ENCODE data around the gene HTR4. TPM values are rescaled to one million over a fixed set of nuclear protein-coding genes. Genes with fewer than 3 reads are reported as not detected.

The HTR4 gene
- total RNA-seq, 2 experiments from 2014 or later: not detected

DNA sequence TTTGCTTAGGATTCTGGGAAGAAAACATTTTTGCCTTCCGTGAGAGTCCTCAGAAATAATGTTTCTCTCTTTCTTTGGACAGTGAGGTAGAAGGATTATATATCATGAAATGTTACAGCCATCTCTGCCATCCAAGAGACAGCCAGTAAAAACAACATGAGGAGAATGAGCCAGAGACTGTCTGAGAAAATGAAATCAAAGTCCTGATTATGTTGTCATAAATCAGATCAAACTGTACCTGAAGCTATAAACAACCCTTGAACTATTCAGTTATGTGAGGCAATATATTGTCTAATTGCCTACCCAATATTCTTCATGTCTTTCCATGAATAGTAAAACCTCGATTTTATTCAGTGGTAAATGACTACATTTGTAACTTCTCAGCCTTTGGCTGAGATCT is 9.2 kb upstream of the HTR4 start:
- Mint-ChIP-seq H3K36me3 (ENCODE audit: low read depth) (no peaks in the 10 kb centered on the region), H3K4me3 (no peak overlapping the region), H3K27me3 (peaks cover 10% of the 10 kb centered on the region), H3K9me3 (no peaks in the 10 kb centered on the region), H3K4me1 (ENCODE audit: low read depth) (no peaks in the 10 kb centered on the region), H3K27ac (no peak overlapping the region)
- DNase-seq: no peak
- intact Hi-C loops (cut with micrococcal nuclease): no loop called here
- POLR2A ChIA-PET: no interaction called here
- ATAC-seq: no peak
- TF ChIP-seq, protein P1, sequence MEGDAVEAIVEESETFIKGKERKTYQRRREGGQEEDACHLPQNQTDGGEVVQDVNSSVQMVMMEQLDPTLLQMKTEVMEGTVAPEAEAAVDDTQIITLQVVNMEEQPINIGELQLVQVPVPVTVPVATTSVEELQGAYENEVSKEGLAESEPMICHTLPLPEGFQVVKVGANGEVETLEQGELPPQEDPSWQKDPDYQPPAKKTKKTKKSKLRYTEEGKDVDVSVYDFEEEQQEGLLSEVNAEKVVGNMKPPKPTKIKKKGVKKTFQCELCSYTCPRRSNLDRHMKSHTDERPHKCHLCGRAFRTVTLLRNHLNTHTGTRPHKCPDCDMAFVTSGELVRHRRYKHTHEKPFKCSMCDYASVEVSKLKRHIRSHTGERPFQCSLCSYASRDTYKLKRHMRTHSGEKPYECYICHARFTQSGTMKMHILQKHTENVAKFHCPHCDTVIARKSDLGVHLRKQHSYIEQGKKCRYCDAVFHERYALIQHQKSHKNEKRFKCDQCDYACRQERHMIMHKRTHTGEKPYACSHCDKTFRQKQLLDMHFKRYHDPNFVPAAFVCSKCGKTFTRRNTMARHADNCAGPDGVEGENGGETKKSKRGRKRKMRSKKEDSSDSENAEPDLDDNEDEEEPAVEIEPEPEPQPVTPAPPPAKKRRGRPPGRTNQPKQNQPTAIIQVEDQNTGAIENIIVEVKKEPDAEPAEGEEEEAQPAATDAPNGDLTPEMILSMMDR (IDR thresholded peaks at IDR 0.05): no peak
- CTCF ChIA-PET: interaction anchor here (1.1 kb wide), 1 partner anchor 67 kb away, joined by 3 read pairs; no protein-coding TSS in a partner anchor

DNA sequence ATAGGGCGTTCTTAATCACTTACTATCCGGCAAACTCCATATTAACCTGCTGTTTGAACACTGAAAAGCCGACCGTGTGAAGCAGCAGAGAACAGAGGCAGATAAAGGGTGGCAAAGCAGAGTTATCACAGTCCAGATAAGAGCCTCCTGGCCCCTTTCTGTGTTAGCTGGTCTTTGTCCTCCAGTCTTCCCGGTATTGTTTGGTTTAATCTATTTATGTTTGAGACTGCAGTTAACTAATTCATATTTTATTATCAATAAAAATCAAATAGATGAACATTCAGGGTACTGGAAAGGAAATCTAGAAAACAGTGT is 6.0 kb upstream of the HTR4 start:
- ChIA-PET POLR2A (no interaction called here), CTCF (no interaction called here)
- ATAC-seq (no peak), DNase-seq (no peak)
- Mint-ChIP-seq H3K27me3 (peaks cover 28% of the 10 kb centered on the region), H3K9me3 (no peaks in the 10 kb centered on the region), H3K36me3 (ENCODE audit: low read depth) (no peaks in the 10 kb centered on the region), H3K27ac (no peak overlapping the region), H3K4me3 (no peak overlapping the region), H3K4me1 (ENCODE audit: low read depth) (no peaks in the 10 kb centered on the region)
- TF ChIP-seq, protein P1 (IDR thresholded peaks at IDR 0.05): no peak
- intact Hi-C loops (cut with micrococcal nuclease): no loop called here

DNA sequence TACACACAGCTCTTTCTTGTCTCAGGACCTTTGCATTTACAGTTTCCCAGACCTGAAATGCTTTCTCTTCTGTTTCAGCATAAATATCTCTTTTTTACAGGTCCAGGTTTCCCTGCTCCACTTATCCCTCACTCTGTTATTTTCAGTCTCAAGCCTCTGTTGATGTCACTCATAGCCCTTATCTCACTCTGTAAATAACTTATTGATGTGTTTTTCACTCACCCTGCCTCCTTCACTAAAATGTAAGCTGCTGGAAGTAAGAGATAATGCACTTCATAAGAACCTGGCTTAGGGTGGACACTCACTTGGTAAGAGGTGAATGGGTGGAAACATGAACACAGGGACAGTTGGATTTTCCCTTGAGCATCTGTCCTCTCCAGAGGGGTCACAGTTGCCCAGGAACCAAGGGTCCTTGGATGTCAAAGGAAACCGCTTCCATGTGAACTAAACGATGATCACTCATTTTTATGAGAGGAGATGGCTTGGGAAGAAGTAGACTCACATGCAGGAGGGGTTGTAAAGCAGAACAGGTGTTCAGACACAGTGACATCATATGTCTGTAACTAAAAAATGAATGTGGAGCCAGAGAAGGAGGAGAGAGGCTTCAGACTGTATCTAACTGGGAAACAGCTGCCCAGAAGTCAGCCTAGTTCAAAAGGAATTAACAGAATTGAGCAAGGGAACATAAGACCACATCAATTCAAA is 5.5 kb upstream of the HTR4 start:
- intact Hi-C loops (cut with micrococcal nuclease): no loop called here
- no peak for ATAC-seq
- no peaks in the 10 kb centered on the region for H3K4me1 Mint-ChIP-seq (ENCODE audit: low read depth)
- CTCF ChIA-PET: no interaction called here
- H3K27ac Mint-ChIP-seq: no peak overlapping the region
- no peaks in the 10 kb centered on the region for H3K36me3 Mint-ChIP-seq (ENCODE audit: low read depth)
- POLR2A ChIA-PET: no interaction called here
- H3K27me3 Mint-ChIP-seq: peaks cover 32% of the 10 kb centered on the region
- no peak for DNase-seq
- TF ChIP-seq, protein P1 (IDR thresholded peaks at IDR 0.05): no peak
- H3K4me3 Mint-ChIP-seq: no peak overlapping the region
- H3K9me3 Mint-ChIP-seq: no peaks in the 10 kb centered on the region

DNA sequence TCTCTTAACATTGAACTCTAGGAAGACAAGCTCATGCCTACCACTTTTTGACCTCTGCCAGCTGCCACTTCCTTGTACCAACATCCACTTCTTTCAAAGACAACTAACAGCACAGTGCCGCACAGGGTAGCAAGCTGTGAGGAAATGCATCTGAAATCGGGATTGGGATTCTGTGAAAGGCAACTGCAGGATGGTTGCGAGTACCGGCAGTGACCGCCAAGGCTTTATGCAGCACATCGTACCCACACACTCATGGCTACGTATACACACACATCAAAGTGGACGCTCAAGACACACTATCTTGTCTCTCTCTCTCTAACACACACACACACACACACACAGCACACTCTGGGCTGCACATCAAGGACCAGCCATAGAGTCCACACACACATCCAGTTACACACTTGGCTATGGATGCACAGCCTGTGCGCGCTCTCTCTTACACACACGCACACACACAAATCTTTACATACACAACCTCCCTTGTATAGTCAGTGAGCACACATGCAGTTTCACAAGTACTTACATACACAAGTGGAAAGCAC is 964 bp downstream of the HTR4 start:
- Mint-ChIP-seq H3K27me3 (peaks cover 50% of the 10 kb centered on the region), H3K9me3 (no peaks in the 10 kb centered on the region), H3K4me1 (ENCODE audit: low read depth) (no peaks in the 10 kb centered on the region), H3K36me3 (ENCODE audit: low read depth) (no peaks in the 10 kb centered on the region), H3K27ac (no peak overlapping the region), H3K4me3 (no peak overlapping the region)
- ChIA-PET CTCF (no interaction called here), POLR2A (no interaction called here)
- ATAC-seq (no peak), DNase-seq (no peak)
- intact Hi-C loops (cut with micrococcal nuclease): no loop called here
- TF ChIP-seq, protein P1 (IDR thresholded peaks at IDR 0.05): no peak

DNA sequence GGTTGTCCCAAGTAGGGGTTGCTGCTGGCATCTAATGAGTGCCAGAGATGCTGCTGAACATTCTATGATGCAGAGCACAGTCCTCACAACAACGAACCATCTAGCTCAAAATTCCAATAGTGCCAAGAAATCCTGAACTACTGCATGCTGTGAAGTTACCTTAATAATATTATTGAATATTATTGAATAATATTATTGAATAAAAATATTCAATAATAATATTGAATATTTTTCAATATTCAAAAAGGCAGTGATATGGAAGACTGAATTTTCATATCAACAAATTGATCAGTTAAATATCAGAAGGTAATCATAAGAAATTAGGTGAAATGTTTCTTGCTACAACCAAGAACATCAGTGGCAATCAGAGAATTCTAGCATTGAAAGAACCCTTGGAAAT is 2.8 kb downstream of the HTR4 start:
- ChIA-PET CTCF (interaction anchor here (1.2 kb wide), 1 partner anchor 79 kb away, joined by 5 read pairs; no protein-coding TSS in a partner anchor), POLR2A (no interaction called here)
- H3K27ac Mint-ChIP-seq: no peak overlapping the region
- H3K4me1 Mint-ChIP-seq (ENCODE audit: low read depth): no peaks in the 10 kb centered on the region
- no peak for ATAC-seq
- no peaks in the 10 kb centered on the region for H3K36me3 Mint-ChIP-seq (ENCODE audit: low read depth)
- H3K9me3 Mint-ChIP-seq: no peaks in the 10 kb centered on the region
- intact Hi-C loops (cut with micrococcal nuclease): no loop called here
- H3K4me3 Mint-ChIP-seq: no peak overlapping the region
- no peak for DNase-seq
- TF ChIP-seq, protein P1 (IDR thresholded peaks at IDR 0.05): no peak
- H3K27me3 Mint-ChIP-seq: peaks cover 52% of the 10 kb centered on the region

Data from activated CD8-positive, alpha-beta T cell treated with anti-CD3 and anti-CD28 coated beads for 36 hours (primary cell).